Mucosa of gallbladder (tissue), 1 donor: ENCODE data around the gene LDLRAD4. TPM values are rescaled to one million over a fixed set of nuclear protein-coding genes. Genes with fewer than 3 reads are reported as not detected.

Source experiments
- DNase-seq: peaks from one replicate; pipeline ENCODE4 v3.0.0-alpha.2; 2020; ENCODE audit warnings: low spot score
- total RNA-seq: library from RNA; stranded (reverse); gene quantifications from one replicate; pipeline ENCODE4 v1.2.1, GENCODE V29; 2021
- donor health status: DM: no; HTN: no; CAD: no.

LDLRAD4 gene
- total RNA-seq, 1 donor from 2014 or later: 51.0 TPM

DNA sequence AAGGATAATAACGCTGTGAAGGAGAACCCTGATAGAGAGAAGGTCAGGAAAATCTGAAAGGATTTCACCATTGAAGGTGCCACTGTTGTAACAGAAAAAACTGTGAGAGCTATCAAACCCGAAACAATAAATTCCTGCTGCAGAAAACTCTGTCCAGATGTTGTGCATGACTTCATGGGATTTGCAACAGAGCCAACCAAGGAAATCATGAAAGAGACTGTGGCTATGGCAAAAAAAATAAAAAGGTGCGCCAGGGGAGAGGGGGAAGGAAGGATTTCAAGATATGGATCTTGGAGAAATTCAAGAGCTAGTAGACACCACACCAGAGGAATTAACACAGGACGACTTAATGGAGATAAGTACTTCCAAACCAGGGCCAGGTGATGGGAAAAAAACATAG is 88.0 kb downstream of the LDLRAD4 start:
- DNase-seq: no peak

DNA sequence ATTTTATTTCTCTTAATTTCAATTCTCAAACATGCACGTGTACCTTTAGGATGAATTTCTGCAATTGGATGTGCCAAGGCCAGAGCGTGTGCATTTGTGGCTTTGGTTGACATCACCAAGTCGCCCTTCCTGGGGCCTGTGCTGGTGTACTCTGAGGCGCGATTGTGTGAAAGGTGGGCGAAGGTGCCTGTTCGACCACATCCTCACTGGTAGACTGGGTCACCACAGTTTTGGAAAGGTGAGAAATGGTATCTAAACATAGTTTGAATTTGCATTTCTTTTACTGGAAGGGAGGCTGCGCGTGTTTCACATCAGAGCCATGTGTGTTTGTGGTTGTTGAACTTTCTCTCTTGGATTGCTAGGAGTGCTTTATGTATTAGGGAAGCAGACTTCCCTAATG is 89.8 kb downstream of the LDLRAD4 start:
- DNase-seq: no peak

DNA sequence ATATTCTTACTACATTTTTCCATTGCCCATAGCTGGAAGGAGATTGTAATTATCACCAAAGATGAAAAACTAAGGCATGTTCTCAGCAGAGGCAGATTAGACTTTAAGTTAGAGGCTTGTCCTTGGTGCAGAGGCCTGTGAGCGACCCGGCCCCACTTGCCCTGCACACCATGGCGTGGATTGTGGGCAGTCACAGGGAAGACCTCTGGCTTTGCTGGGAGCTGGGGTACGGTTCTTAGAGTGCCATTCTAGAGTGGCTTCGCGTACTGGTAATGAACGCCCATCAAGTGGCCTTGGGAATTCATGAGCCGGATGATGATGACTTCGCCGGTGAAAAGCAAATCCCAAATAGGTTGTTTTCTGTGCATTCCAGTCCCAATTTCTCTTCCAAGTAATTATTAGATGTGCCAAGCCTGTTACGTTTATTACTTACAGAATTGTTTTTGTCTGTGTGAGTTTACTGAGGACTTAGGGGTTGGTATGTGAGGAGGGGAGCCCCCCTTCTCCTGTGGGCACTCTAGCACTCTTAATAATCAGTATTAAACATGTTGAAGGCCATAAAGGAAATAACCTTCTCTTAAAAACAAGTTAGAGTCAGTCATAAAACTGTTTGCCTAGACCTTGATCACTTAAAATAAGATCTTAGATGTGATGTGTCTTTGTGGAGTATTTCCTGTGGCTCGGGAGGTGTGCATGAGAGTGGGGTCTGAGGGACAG is 90.6 kb downstream of the LDLRAD4 start:
- no peak for DNase-seq

DNA sequence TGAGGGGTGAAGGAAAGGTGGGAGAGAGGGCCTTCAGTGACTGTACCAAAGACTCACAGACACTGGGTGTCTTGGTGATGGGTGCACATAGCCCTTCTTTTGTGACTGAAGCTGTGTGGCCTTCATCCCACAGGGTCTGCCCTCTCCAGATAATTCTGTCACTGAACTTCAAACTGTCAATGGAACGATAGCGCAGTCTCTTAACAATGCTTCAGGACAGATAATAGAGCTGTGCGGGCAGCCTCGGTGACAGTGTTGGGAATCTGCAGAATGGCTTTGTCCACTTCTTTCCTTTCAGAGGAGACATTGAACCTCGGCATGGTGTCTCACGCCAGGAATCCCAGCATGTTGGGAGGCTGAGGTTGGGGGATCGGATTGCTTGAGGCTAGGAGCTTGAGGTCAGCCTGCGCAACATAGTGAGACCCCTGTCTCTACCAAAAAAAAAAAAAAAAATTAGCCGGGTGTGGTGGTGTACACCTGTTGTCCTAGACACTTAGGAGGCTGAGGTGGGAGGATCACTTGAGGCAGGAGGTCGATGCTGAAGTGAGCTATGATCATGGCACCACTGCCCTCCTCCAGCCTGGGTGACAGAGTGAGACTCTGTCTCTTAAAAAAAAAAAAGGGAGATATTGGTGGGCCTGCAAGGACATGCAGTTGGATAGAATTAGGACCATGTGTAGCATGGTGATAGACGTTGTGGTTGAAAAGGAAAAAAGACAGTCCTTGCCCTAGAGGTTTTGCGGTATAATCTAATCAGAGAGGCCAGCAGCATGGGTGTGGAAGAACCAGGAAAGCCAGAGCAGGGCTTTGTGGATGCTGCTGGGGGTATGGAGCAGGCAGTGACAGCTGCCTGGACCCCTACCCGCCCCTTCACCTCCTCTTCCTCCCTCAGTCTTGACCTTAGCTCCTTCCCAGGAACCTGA is 91.4 kb downstream of the LDLRAD4 start:
- no peak for DNase-seq

DNA sequence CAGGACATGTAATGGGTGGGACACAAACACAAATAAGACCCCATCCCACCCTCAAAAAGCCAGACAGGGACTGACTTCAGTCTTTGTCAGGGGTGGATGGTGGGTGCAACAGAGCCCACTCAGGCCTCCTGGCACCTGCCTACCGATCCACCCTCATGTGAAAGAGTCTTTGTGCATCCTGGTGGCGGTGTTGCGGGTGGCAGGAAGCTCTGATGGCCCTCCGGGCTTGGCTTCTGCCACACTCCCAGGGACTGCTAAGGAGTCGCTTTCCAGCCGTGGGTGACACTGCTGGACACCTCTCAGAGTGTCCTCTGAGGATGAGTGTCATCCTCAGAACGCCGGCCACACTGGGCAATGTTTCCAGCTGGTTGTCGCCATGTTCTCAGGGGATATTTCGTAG is 92.6 kb downstream of the LDLRAD4 start:
- no peak for DNase-seq

DNA sequence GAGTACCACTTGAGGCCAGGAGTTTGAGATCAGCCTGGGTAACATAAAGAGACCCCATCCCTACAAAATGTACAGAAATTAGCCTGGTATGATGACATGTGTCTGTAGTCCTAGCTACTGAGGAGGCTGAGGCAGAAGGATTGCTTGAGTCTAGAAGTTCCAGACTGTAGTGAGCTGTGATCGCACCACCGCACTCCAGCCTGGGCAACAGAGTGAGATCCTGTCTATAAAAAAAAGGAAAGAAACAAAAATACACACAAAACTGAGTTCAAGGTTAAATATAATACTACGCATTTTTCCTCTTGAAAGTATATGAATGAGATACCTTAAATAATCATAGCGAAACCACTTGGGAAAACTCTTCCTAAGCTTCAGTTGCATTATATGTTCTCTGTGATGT is 94.0 kb downstream of the LDLRAD4 start:
- no peak for DNase-seq

DNA sequence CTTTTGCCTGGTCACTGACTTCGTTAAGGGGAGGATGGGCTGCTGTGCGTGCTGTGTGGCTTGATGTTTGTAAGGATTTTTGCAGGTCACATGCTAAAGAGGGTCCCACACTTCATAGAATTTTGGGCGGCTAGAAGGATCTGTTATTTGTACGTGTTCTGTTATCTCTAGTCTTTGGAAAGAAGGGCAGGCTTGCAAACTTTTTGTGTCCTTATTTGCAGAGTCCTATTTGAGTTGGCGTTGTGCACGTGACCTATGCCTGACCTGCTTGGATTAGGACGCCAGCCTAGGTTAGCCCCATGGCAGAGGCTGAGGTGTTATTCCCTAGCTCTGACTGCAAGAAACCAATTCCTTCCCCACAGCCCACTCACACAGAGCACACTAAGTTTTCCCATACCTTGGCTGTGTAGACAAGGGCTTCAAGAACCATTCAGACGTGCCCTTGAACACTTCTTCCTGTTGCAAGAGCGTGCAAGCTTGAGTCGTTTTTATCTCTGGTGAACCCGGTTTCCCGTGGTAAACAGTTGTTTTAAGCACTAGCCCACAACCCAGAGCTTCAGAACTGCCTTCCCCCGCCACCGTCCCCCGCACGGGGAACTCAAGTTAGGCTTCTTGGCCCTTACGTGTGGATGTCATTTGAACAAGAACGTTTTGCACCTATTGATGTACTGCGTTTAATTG is 94.6 kb downstream of the LDLRAD4 start:
- no peak for DNase-seq

DNA sequence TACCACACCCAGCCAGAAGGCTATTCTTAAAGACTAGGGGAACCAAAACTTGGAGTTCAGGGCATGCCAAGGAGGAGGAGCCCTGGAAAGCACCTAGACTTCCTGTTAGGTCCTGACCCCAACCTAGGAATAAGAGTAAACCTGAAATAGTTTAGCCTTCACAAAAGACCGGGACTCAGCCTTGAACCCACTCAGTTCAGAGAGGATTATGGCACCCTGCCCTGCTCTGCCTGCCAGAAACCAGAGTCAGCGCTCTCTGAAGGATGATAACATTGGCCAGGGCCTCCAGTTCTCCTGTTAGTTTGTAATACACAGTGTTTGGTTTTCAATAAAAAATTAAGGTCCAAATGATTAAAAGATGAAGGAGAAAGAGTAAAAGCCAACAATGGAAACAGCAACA is 96.4 kb downstream of the LDLRAD4 start:
- no peak for DNase-seq

DNA sequence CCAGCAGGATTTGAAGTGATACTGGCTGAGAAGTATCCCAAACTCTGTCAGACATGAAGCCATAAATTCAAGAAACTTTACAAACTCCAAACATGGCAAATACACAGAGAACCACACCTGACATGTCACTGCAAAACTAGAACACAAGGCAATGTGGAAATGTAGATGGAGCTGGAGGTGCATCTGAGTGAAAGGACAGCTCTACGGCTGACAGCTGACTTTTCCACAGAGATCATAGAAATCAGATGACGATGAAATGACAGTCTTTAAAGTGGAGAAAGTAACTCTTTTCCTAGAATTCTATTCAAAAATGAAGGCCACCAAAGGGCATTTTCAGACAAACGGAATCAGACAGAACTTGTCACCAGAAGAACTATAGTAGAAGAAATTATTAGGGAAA is 97.5 kb downstream of the LDLRAD4 start:
- DNase-seq: no peak

DNA sequence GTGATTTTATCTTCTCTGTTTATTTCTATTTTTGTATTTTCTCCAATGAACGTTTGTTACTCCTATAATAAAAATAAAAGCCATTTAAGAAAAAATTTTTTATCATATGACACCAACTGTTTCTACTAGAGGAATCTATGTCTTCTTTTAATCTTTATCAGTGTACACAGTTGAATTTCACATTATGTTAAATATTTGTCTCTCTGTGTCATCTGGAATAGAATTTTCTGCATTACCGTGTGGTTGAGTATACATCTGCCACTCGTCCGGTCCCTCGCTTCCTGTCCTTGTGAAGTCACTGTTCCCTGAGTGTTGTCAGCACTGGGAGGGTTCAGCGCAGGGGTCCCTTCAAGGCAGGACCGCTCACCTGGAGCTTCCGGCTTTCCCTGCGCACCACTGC is 99.2 kb downstream of the LDLRAD4 start:
- DNase-seq: no peak

DNA sequence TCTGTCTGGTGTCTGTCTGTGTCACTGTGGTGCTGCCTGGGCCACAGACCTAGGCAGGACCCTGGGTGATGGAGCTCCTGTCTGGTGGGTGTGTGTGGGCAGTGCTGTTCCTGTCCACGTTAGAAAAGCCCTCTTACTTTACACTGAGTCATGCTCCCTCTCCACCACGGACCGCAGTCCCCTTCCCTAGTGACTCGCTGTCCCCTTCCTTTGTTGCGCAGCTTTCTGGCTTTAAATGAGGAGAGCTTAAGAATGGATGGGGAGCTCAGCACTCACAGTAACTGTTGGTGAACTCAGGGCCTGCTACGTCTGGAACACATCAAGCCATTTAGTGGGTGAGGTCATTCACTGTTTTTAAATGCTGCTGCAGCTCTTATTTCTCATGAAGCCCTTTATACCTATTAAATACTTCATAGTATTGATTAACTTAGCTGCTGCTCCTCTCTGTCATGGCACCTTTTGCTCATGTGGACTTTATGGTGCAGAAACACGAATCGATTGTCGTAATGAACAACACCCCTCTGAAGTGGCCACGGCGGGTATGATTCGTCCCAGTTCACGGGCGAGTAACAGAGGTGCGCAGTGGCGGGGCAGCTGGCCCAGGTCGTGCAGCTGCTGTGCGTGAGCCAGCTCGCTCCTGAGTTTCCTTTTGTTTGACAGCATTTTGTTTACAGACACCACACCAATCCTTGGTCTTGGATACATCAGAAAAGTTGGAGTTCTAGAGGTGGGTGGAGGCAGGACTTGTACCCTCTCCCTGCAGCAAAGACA is 100.4 kb downstream of the LDLRAD4 start:
- no peak for DNase-seq

DNA sequence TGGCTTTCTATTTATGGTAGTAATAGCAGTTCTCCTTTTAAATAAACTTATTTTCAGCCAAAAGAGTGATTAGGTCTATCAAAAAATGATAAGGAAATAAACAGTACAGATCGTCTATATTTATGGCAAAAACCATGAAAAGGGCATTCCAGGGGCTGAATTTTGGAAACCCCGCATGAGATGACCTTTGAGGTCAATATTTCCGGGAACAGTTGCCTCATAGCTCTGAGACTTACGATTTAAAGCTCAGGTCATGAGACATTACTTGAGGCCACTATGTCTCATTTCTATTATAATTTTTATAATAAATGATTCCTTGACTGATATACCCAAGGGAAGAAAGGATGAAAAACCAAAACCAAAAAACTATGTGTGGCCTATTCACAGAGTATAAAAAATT is 101.1 kb downstream of the LDLRAD4 start:
- DNase-seq: no peak

DNA sequence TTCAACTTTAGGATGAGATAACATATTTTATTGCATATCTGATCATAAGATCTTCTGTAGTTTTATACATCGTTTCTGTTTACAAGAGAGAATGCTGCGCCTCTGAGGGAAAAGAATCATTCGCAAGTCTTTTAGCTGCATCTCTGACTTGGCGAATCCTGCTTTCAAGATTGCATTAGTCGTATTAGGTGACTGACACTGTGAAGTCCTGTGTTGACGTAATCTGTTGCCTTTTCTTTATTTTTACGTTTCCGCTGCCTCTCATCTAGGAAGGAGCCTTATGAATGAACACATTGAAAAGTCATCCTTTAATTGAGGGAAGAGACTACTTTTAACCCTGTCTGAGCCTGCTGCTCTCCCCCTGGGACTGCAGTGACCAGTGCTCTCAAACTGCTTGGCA is 101.5 kb downstream of the LDLRAD4 start:
- DNase-seq: no peak

DNA sequence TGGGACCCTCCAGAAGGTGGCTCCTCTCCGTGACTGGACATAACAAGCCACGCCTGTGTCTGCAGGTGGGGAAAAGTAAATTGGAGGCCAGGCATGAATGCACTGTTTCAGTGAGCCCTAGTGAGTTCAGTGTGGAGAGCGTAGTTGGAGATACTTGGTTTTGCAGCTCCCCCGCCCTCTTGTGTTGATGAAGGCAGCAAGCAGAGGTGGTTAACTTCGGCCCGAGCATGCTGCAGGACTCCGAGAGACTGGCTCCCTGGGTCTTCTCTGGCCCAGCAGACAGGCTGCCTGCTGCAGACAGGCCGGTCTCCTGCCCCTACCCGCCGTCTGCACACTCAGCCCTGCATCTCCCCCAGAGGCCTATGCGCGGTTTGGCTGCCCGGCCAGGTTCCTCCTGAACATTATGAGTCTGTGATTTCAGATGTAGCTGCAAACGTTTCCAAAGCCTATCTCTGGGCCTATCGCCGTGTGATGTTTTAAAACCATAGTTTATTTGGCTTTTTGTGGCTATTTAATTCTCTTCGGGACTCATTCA is 102.4 kb downstream of the LDLRAD4 start:
- DNase-seq: no peak

DNA sequence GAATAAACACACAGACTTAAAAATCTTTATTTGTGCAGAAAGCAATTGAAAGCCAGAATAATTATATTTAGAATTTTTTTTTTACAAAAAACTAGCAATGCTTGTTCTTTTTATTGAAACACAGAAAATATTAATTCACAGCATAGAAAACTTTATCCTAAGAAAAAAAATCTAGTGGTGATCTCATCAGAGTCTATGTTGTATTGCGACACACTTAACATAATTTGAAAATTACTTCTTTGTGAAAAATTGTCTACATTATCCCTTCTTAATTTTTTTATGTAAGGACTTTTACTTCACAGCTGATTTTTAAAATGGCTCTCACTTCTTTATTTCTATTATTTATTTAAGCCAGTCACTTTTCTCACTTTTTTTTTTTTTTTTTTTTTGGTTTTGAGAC is 103.4 kb downstream of the LDLRAD4 start:
- no peak for DNase-seq

DNA sequence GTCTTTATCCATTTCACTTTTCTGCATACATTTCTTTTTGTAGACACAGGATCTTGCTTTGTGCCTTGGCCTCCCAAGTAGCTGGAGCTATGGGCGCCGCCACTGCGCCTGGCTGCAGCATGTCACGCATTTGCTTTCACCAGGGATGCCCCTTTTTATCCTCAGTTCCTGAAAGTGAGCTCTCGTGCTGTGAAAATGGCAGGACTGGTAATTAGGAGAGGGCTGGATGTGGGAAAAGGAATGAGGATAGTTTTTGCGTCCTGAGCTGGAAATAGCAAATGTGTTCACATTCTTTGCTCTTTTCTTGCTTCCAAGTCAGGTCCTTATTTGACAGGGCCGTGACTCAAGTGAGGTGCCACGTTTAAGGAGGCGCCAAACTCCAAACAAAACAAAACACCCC is 104.6 kb downstream of the LDLRAD4 start:
- DNase-seq: no peak

DNA sequence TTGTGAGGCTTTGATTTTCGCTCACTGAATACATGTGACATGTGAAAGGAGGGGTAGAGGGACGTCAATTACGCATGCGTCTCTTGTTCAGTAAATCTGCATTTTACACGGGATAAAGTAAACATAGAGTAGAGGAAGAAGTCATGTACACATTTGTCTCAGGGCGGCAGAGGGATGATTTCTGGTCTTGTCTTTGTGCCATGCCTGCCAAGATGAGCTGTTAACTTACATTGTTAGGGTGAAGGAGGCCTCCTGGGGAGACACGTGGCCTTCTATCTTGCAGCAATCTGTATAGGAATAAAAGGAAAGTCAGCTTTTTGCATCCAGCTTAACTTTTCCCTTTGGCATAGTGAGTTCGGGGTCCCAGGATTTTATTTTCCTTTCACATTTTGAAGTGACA is 106.3 kb downstream of the LDLRAD4 start:
- DNase-seq: no peak

DNA sequence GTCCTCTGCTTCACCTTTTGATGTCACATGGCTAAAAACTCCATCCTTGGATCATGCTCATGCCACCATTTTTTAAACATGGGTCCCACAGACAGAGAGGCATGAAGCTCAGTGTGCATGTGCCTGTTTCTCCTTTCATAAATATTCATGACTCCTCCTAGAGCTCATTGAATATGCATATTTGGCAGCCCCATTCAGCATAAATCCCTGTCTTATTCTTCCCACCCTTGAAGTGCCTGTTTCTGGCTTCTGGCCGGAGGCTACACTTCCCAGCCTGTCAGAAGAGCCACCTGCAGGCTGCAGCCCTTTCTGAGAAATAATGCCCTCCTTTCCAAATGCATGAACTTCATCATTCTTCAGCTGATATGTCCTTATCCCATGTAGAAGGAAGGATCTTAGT is 109.7 kb downstream of the LDLRAD4 start:
- no peak for DNase-seq

DNA sequence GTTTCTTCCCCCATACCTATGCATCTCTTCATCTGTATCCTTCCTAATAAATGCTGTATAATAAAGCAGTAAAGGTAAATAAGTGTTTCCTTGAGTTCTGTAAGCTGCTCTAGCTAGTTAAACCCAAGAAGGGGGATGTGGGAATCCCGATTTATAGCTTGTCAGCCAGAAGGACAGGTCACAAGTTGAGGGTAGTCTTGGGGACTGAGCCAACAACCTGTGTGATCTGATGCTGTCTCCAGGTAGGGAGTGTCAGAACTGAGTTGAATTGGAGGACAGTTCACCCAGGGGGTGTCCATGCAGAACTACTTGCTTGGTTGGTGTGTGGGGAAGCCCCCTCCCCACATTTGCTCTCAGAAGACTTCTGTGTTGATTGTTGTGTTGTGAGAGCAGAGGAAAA is 112.4 kb downstream of the LDLRAD4 start:
- DNase-seq: no peak

DNA sequence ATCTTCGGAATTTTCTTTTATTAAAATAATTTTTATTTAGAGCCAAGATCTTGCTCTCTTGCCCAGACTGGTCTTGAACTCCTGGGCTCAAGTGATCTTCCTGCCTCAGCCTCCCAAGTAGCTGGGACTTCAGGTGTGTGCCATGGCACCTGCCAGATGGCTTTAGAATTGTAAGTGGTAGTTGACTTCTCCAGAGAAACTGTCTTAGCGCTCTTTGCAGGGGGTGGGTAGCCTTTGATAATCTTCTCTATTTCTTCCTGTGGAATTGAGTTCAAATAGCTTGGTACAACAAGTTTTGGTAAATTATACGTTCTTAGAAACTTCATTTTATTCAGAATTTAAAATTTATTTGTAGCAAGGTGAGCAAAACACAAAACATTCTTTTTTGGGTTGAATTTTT is 113.3 kb downstream of the LDLRAD4 start:
- no peak for DNase-seq

DNA sequence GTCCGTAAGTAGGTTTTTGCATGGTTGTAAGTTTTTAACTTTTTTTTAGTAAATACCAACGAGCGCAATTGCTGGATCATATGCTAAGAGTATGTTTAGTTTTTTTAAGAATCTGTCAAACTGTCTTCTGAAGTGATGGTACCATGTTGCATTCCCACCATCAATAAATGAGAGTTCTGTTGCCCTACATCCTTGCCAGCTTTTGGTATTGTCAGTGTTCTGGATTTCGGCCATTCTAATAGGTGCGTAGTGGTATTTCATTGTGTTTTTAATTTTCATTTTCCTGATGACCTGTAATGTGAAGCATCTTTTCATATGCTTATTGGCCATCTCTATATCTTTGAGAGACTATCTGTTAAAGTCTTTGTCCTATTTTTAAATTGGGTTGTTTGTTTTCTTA is 114.3 kb downstream of the LDLRAD4 start:
- no peak for DNase-seq

DNA sequence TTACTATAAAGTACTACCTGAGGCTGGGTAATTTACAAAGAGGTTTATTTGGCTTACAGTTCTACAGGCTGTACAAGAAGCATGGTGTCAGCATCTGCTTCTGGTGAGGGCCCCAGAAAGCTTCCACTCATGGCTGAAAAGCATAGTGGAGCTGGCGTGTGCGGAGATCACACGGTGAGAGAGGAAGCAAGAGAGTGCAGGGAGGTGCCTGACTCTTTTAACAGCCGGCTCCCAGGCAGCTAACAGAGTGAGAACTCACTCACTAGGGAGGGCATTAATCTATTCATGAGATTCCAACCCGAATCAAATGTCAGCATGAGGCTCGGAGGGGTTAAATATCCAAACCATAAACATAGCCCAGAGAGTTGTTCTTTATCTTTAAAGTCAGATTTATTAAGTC is 117.3 kb downstream of the LDLRAD4 start:
- no peak for DNase-seq
